Peyer's patch (tissue), 4 donors: Measurements from ENCODE around the gene DHRS3. TPM values are rescaled to one million over a fixed set of nuclear protein-coding genes. Genes with fewer than 3 reads are reported as not detected.

Experiments used
- DNase-seq, 3 donors: peaks; one replicate each; pipeline ENCODE4 v3.0.0-alpha.2; 2017 to 2019
- H3K27ac ChIP-seq, 4 donors: fragments of 200-600 bp; sonication (generic); one replicate each; pipeline ENCODE4 v1.5.1; 2016 to 2019
- H3K27me3 ChIP-seq, 2 donors: fragments of 200-600 bp; sonication (generic); one replicate each; pipeline ENCODE4 v1.5.1; 2019
- H3K36me3 ChIP-seq, 3 donors: fragments of 200-600 bp; sonication (generic); one replicate each; pipeline ENCODE4 v1.5.1; 2016 to 2019
- H3K4me1 ChIP-seq, 4 donors: fragments of 200-600 bp; sonication (generic); one replicate each; pipeline ENCODE4 v1.5.1; 2016 to 2019
- H3K4me3 ChIP-seq, 4 donors: fragments of 200-600 bp; sonication (generic); 1 replicate in 3 of 4; 2 replicates in 1 of 4; pipeline ENCODE4 v1.5.1; 2016 to 2019; ENCODE audit warnings: mild to moderate bottlenecking in 1 of 4
- H3K9me3 ChIP-seq, 4 donors: fragments of 200-600 bp; sonication (generic); one replicate each; pipeline ENCODE4 v1.5.1; 2016 to 2019; ENCODE audit warnings: mild to moderate bottlenecking in 1 of 4
- CTCF ChIP-seq, 6 experiments: fragments of 450-650 bp in 4 of 6; fragments of 200-600 bp in 2 of 6; sonication (generic) in 1 of 6; IDR thresholded peaks; one replicate each; pipeline ENCODE4 v1.5.1; 2017 to 2019; ENCODE audit warnings: antibody characterized with exemption in 6 of 6, mild to moderate bottlenecking in 3 of 6, moderate library complexity in 1 of 6
- POLR2A ChIP-seq, 2 donors: fragments of 450-650 bp; IDR thresholded peaks; one replicate each; pipeline ENCODE4 v1.5.1; 2017; ENCODE audit warnings: antibody characterized with exemption in 2 of 2, mild to moderate bottlenecking in 2 of 2, moderate library complexity in 2 of 2
- total RNA-seq, 4 donors: library from RNA; depleted of rRNA; stranded (reverse); fragments of >200 nt; gene quantifications; one replicate each; pipeline ENCODE4 v1.1.0, GENCODE V29; 2016

Gene DHRS3
- total RNA-seq, 4 donors from 2014 or later: 34.7 to 179 (median 108) TPM

GRCh38 chr1:12636098-12636950 lies 18.3 kb upstream of the DHRS3 start:
- Histone ChIP-seq H3K27ac (peak overlapping the region in 1 of 4 donors; percentile 25), H3K4me3 (no peak overlapping the region), H3K4me1 (no peaks in the 10 kb centered on the region), H3K27me3 (no peaks in the 10 kb centered on the region), H3K36me3 (no peaks in the 10 kb centered on the region), H3K9me3 (peaks cover 0 to 16% (median 5%) of the 10 kb centered on the region in 4 donors)
- no peak for DNase-seq
- TF ChIP-seq POLR2A (IDR thresholded peaks at IDR 0.05) (no peak), CTCF (IDR thresholded peaks at IDR 0.05) (no peak)

- Histone ChIP-seq H3K27ac (no peak overlapping the region), H3K9me3 (peaks cover 0 to 6% (median 2%) of the 10 kb centered on the region in 4 donors), H3K4me1 (no peaks in the 10 kb centered on the region), H3K4me3 (no peak overlapping the region), H3K27me3 (no peaks in the 10 kb centered on the region), H3K36me3 (no peaks in the 10 kb centered on the region)
- no peak for TF ChIP-seq POLR2A (IDR thresholded peaks at IDR 0.05)
- TF ChIP-seq CTCF (IDR thresholded peaks at IDR 0.05): no peak
- DNase-seq: no peak
These were observed 16.7 kb upstream of the DHRS3 start for GRCh38 chr1:12634696-12635202.

GRCh38 chr1:12634156-12634555 lies 16.1 kb upstream of the DHRS3 start:
- TF ChIP-seq POLR2A (IDR thresholded peaks at IDR 0.05): no peak
- Histone ChIP-seq H3K36me3 (no peaks in the 10 kb centered on the region), H3K9me3 (peaks cover 0 to under 1% (median 0%) of the 10 kb centered on the region in 4 donors), H3K4me1 (no peaks in the 10 kb centered on the region), H3K4me3 (no peak overlapping the region), H3K27ac (no peak overlapping the region), H3K27me3 (no peaks in the 10 kb centered on the region)
- no peak for DNase-seq

GRCh38 chr1:12631571-12631970 lies 13.6 kb upstream of the DHRS3 start:
- Histone ChIP-seq H3K27ac (no peak overlapping the region), H3K4me3 (no peak overlapping the region), H3K4me1 (no peaks in the 10 kb centered on the region), H3K27me3 (no peaks in the 10 kb centered on the region), H3K36me3 (no peaks in the 10 kb centered on the region), H3K9me3 (no peaks in the 10 kb centered on the region)
- DNase-seq: no peak
- TF ChIP-seq POLR2A (IDR thresholded peaks at IDR 0.05) (no peak), CTCF (IDR thresholded peaks at IDR 0.05) (no peak)

GRCh38 chr1:12630946-12631530 lies 13.0 kb upstream of the DHRS3 start:
- H3K36me3 ChIP-seq: no peaks in the 10 kb centered on the region
- no peak overlapping the region for H3K4me3 ChIP-seq
- no peak for TF ChIP-seq CTCF (IDR thresholded peaks at IDR 0.05)
- no peak for TF ChIP-seq POLR2A (IDR thresholded peaks at IDR 0.05)
- DNase-seq: no peak
- no peak overlapping the region for H3K27ac ChIP-seq
- H3K9me3 ChIP-seq: no peaks in the 10 kb centered on the region
- no peaks in the 10 kb centered on the region for H3K27me3 ChIP-seq
- H3K4me1 ChIP-seq: no peaks in the 10 kb centered on the region
